Cardiac muscle cell (in vitro differentiated cells and primary cell): ENCODE measurements around the gene RPP25L. TPM values are rescaled to one million over a fixed set of nuclear protein-coding genes. Genes with fewer than 3 reads are reported as not detected.

Source experiments
- DNase-seq, 2 donors: peaks; one replicate each; pipeline versions ENCODE4 v3.0.0 to v3.0.0-alpha.2; 2010 to 2017; ENCODE audit warnings: low read depth in 1 of 2, low spot score in 1 of 2
- H3K27ac ChIP-seq: fragments of 200-600 bp; sonication (generic); 2 replicates; pipeline ENCODE4 v1.5.1; 2016
- H3K27me3 ChIP-seq: fragments of 200-600 bp; sonication (generic); 2 replicates; pipeline ENCODE4 v1.6.0; 2016; ENCODE audit warnings: control low read depth
- H3K36me3 ChIP-seq: fragments of 200-600 bp; sonication (generic); 2 replicates; pipeline ENCODE4 v1.5.1; 2016; ENCODE audit warnings: control low read depth
- H3K4me1 ChIP-seq: fragments of 200-600 bp; sonication (generic); 2 replicates; pipeline ENCODE4 v1.8.1; 2017; ENCODE audit warnings: low read depth, mild to moderate bottlenecking, mixed run types
- H3K4me3 ChIP-seq: fragments of 200-600 bp; sonication (generic); 2 replicates; pipeline ENCODE4 v1.5.1; 2016; ENCODE audit warnings: mild to moderate bottlenecking
- H3K9me3 ChIP-seq: fragments of 200-600 bp; sonication (generic); 2 replicates; pipeline ENCODE4 v1.5.1; 2017; ENCODE audit warnings: low read depth, mild to moderate bottlenecking, control low read depth
- CTCF ChIP-seq: IDR thresholded peaks from 2 replicates; pipeline ENCODE4 v1.5.1; 2012; ENCODE audit warnings: low read depth, mild to moderate bottlenecking, low read length
- polyA plus RNA-seq: library from polyadenylated mRNA; unstranded; fragments of >200 nt; fragmentation: Nextera tagmentation; extraction: Ambion mirVana; gene quantifications from 2 replicates; pipeline ENCODE4 v1.2.1, GENCODE V29; 2016
- total RNA-seq: library from RNA; depleted of rRNA; stranded (reverse); fragments of >200 nt; gene quantifications from 2 replicates; pipeline ENCODE4 v1.2.3, GENCODE V29; 2016

The RPP25L gene
- total and polyA plus RNA-seq, 2 experiments from 2014 or later = 68.4 to 84.3 TPM

DNA sequence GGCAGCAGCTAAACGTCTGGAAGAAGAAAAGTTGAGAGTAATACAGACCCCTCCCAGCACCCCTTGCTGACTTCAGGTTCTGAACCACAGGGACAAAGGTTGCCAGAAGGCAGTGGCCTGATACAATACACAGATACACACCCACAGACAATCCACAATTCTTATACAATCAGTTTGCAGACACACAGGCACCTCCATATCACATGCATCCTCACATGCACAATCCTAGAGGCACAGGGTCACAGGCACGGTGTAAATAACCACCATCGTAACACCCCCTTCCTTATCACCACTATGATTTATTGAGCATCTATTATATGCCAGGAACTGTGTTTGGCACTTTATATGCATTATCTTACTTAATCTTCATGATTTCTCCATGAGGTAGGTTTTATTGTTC lies 30.6 kb downstream of the RPP25L start:
- H3K27ac ChIP-seq = no peak overlapping the region
- H3K27me3 ChIP-seq = no peaks in the 10 kb centered on the region
- no peaks in the 10 kb centered on the region for H3K36me3 ChIP-seq
- no peak for DNase-seq
- no peaks in the 10 kb centered on the region for H3K9me3 ChIP-seq
- H3K4me1 ChIP-seq = peaks cover 29% of the 10 kb centered on the region
- H3K4me3 ChIP-seq = no peak overlapping the region
- no peak for TF ChIP-seq CTCF

GRCh38 chr9:34580358-34580757 lies 31.5 kb downstream of the RPP25L start:
- Histone ChIP-seq H3K4me3 (no peak overlapping the region), H3K9me3 (no peaks in the 10 kb centered on the region), H3K36me3 (no peaks in the 10 kb centered on the region), H3K4me1 (peaks cover 31% of the 10 kb centered on the region), H3K27ac (no peak overlapping the region), H3K27me3 (no peaks in the 10 kb centered on the region)
- DNase-seq = no peak
- no peak for TF ChIP-seq CTCF

DNA sequence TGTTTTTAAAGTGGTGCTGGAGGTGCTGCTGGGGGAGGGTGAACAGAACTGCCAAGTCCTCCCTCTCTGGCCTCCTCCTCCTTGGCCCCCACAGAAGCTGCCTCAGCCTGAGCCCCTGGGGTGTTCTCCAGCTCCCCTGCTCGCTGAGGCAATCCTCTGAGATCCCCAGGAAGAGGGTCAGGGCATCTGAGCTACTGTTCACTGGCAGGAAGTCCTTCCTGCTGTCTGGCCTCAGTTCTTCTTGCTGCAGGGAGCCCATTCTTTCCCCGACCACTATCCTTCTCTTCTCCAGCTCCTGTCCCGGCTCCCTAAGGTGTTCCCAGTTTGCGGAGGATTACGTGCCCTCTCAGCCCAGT lies 32.1 kb downstream of the RPP25L start:
- no peak overlapping the region for H3K4me3 ChIP-seq

DNA sequence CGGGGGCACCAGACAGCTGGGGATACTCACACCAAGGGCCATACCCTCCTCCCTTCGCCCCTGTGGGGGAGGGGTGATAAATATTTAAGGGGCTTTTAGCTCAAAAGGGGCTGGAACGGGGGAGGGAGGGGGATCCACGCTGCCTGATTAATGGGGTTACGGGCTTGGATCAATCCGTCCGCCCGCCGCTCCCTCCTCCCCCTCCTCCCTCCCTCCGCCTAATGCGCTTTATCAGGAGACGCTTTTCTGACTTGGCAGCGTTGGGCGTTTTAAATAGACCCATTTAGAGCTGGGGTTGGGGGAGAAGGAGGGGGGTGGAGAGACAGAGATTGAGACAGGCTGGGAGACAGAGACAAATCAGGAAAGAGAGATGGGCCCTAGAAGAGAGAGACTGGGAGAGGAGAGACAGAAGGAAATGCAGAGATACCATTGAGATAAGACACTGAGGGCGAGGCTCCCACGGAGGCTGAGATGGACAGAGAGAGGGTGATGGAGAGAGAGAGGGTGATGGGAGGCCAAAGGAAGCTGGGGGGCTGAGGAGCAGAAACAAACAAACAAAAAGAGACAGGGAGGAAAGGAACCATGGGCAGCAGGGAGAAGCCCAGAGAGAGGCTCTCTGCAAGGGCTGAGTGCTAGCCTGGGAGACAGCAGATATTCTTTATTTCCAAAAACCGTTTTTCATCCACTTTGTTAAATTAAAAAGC lies 32.6 kb downstream of the RPP25L start:
- Histone ChIP-seq H3K4me1 (peaks cover 31% of the 10 kb centered on the region), H3K27me3 (no peaks in the 10 kb centered on the region), H3K9me3 (no peaks in the 10 kb centered on the region), H3K27ac (no peak overlapping the region), H3K4me3 (no peak overlapping the region), H3K36me3 (no peaks in the 10 kb centered on the region)
- no peak for DNase-seq
- no peak for TF ChIP-seq CTCF

More for the DNA sequence above, 32.1 kb downstream of the RPP25L start:
- H3K36me3 ChIP-seq = no peaks in the 10 kb centered on the region
- no peaks in the 10 kb centered on the region for H3K27me3 ChIP-seq
- no peaks in the 10 kb centered on the region for H3K9me3 ChIP-seq
- no peak for TF ChIP-seq CTCF
- no peak for DNase-seq
- peaks cover 31% of the 10 kb centered on the region for H3K4me1 ChIP-seq
- no peak overlapping the region for H3K27ac ChIP-seq

- Histone ChIP-seq H3K36me3 (no peaks in the 10 kb centered on the region), H3K4me3 (peak overlapping the region; percentile 14), H3K27ac (no peak overlapping the region), H3K27me3 (no peaks in the 10 kb centered on the region), H3K9me3 (no peaks in the 10 kb centered on the region), H3K4me1 (peaks cover 34% of the 10 kb centered on the region)
- peak; percentile 60 to 67 for DNase-seq
- no peak for TF ChIP-seq CTCF
Measured at GRCh38 chr9:34578241-34579103, 33.4 kb downstream of the RPP25L start.
